HK-2 (cell line): Measurements from ENCODE around the gene ADAM8.
"Not testable (repeated sequence)": the region's sequence is repeated elsewhere in the genome, so short reads cannot be mapped to it uniquely, and the experiment has no call there.

ENCODE experiments used
- DNase-seq: peaks from one replicate; pipeline ENCODE4 v3.0.0-alpha.2; 2018; ENCODE audit not compliant: unreplicated experiment

The ADAM8 gene

DNA sequence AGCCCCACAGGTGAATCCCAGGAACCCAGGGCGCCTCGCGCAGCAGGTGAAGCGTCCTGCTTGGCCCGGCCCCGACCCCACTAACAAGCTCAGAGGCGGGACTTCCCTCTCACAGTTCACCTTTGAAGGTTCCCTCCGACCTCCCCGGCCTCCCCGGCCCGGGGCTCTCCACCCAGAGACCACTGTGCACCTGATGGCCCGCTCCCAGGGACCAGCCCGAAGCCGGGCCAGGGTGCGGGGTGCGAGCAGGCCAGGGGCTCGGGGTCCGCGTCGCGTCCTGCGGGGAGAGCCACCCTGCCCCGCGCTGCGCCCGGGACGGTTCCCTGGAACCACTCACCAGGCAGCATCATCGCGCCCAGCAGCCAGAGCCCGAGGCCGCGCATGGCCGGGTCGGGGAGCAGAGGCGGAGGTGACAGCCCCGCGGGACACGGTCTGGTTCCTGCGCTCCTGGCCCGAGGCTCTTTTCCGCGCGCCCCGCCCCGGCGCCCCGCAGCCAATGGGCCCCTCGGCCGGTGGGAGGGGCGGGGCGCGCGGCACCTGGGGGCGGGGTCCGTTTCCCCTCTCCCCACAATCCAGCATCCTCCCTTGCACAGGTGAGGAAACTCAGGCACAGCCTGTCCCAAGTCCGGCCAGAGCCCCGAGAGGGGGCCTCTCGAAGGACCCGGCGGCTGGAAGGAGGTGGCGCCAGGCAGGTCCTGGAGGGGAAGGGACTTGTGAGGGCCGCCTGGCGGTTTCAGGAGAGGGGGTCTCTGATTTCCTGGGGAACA, at the start of gene ADAM8:
Gene ADAM8 (minus strand): TSS at position 434 of the 767 bp plus-strand sequence. CDS start 51 bp downstream, at position 383.
- no peak for DNase-seq

DNA sequence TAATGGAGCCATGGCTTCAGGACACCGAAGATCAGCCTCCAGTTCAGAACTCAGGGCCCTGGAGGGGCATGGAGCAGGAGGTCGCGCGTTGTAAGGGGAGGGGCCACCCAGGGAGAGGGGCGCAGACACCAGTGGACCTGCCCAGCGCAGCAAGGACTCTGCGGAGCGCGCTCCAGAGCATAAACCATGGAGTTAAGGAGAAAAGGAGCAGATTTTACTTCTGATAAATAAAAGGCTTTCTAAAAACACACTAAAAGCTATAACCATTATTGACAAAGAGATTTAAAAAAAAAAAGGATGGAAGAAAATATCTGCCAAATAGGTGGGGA, 49.5 kb upstream of the ADAM8 start:
- no peak for DNase-seq

DNA sequence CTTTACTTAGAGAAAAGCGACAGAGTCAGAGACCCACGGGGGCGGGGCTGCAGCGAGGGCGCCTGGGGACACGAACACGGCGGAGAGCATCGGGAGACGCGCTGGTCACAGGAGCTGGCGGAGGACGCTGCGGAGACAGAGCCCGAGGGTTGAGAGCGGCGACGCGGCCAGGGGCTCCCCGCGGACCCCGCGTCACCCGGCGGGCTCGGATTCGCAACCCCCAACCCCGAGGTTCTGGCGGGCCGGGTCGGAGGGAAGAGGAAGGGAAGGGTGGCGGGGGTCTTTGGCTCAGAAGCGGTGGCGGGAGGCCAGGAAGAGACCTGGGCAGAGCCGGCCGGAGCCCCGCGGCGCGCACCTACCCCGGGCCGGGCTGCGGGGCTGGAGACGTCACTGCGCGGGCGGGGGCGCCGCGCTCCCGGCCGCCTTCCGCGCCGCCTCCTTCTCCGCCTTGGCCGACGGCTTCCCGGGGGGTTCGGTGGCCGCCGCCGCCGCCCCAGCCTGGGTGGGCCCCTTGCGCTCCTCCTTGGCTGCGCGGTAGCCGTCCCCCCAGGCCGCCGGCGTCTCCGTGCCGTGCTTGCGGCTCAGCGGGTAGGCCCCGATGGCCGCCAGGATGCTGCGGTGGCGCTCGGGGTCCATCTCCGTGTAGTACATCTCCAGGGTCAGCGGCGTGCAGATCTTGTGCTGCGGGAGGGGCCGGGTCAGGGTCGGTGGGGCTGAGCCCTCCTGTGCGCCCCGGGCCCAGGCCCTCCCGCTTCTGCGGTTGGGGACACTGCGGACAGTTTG, 49.0 kb upstream of the ADAM8 start:
- DNase-seq, result no peak

DNA sequence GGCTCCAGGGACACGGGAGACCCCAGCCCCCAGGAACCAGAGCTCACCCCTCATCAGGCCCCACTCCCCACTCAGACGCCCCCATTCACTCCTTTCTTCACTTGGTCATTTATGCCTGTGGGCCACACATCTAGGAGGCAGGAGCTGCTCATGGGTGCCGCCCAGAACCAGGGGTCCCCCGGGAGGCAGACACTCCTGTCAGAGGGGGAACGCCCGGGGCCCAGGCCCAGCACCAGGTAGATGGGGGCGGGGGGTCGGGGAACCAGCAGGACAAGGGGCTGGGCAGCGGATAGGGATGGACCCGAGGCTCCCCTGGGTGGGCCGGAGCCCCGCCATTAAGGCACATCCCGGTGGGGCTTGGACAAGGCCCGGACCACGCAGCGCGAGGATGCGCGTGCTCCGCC, 48.2 kb upstream of the ADAM8 start:
- no peak for DNase-seq

DNA sequence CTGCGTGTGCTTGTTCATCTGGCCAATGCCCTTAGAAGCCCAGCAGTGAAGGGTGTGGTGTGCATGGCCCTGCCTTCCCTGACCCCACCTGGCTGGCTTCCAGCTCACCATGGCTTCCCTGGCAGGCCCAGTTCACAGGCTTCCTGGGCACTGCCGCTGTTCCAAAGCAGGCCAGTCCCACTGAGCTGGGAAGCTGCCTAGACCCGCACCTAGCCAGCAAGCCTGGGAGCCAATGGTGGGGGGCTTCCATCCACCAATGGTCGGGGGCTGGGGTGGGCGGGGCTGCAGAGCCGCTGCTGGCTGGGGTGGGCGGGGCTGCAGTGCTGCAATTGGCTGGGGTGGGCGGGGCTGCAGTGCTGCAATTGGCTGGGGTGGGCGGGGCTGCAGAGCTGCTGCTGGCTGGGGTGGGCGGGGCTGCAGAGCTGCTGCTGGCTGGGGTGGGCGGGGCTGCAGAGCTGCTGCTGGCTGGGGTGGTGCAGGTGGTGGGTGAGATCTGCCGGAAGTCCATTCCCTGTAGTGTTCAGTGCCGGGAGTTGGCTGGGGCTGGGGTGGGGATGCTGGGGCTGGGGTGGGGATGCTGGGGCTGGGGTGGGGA, 47.6 kb upstream of the ADAM8 start:
- peak; percentile 53 for DNase-seq

DNA sequence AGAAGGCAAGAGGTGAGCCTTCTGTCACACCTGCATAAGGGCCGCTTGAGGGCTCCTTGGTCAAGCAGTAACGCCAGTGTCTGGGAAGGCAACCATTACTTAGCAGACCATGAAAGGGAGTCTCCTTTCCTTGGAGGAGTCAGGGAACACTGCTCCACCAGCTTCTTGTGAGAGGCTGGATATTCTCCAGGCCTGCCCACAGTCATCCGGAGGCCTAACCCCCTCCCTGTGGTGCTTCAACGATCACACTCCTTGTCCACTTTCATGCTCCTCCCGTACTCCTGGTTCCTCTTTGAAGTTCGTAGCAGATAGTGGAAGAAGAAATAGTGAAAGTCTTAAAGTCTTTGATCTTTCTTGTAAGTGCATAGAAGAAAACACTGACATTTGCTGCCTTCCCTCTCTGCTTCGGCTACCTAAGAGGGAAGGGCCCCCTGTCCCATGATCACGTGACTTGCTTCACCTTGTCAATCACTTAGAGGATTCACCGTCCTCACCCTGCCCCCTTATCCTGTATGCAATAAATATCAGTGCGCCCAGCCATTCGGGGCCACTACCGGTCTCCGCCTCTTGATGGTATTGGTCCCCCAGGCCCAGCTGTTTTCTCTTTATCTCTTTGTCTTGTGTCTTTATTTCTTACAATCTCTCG, 45.5 kb upstream of the ADAM8 start:
- DNase-seq, result not testable (repeated sequence)

DNA sequence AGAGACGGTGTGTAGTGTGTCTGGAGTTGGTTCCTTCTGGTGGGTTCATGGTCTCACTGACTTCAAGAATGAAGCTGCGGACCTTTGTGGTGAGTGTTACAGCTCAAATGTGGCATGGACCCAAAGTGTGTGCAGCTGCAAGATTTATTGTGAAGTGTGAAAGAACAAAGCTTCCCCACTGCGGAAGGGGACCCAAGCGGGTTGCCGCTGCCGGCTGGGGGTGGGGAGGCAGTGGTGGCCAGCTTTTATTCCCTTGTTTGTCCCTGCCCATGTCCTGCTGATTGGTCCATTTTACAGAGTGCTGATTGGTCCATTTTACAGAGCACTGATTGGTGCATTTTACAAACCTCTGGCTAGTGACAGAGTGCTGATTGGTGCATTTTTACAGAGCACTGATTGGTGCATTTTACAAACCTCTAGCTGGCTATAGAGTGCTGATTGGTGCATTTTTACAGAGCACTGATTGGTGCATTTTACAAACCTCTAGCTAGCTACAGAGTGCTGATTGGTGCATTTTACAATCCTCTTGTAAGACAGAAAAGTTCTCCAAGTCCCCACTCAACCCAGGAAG, 44.3 kb upstream of the ADAM8 start:
- not testable (repeated sequence) for DNase-seq

DNA sequence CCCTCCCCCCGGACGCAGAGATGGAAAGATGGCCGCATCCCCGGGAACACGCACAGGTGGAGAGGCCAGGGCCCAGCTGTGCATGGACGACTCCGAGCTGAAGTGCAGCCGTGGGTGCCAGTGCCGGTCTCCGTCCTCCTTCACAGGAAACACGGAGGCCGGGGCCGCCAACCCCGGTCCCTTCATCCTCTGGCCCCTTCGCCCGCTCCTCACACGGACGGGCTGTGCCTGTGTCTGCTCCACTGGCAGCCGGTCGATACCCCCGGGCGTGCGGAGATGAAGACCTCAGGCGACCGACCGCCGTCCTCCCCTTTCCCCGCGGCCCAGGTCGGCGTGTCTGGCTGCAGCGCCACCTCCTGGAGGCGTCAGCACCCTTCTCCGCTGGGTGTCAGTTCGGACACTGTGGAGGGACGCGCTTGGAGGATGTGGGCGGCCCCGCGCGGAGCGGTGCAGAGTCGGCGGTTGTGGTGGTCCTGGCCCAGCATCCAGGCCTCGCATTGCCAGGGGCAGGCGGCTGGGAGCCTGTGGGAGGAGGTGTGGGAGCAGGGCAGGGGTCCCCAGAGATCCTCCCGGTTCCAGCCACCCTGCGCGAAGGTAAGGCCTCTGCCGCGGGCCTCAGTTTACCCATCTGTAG, 41.9 kb upstream of the ADAM8 start:
- DNase-seq, result peak; percentile 85

DNA sequence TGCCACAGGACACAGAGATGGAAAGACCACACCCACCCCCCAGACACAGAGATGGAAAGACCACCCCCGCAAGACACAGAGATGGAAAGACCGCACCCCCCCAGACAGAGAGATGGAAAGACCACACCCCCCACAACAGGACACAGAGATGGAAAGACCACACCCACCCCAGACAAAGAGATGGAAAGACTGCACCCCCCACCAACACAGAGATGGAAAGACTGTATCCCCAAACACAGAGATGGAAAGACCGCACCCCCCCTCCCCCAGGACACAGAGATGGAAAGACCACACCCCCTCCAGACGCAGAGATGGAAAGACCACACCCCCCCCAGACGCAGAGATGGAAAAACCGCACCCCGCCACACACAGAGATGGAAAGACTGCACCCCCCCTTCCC, 40.1 kb upstream of the ADAM8 start:
- DNase-seq, result no peak

DNA sequence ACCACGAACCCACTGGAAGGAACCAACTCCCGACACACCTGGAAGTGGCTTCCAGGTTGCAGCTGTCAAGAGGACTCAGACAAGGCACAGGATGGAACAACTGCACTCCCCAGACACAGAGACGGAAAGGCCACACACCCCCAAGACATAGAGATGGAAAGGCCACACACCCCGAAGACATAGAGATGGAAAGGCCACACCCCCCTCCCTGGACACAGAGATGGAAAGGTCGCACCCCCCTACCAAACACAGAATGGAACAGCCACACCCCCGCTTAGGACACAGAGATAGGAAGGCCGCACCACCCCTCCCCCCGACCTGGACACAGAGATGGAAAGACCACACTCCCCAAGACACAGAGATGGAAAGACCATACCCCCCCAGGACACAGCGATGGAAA, 39.6 kb upstream of the ADAM8 start:
- no peak for DNase-seq

DNA sequence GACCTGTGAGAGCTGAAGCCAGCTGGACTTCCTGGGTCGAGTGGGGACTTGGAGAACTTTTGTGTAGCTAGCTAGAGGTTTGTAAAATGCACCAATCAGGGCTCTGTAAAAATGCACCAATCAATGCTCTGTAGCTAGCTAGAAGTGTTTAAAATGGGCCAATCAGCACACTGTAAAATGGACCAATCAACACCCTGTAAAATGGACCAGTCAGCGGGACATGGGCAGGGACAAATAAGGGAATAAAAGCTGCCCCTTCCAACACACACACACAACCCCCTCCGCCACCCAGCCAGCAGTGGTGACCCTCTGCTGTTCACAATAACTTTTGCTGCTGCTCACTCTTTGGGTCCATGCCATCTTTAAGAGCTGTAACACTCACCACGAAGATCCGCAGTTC, 39.2 kb upstream of the ADAM8 start:
- no peak for DNase-seq

DNA sequence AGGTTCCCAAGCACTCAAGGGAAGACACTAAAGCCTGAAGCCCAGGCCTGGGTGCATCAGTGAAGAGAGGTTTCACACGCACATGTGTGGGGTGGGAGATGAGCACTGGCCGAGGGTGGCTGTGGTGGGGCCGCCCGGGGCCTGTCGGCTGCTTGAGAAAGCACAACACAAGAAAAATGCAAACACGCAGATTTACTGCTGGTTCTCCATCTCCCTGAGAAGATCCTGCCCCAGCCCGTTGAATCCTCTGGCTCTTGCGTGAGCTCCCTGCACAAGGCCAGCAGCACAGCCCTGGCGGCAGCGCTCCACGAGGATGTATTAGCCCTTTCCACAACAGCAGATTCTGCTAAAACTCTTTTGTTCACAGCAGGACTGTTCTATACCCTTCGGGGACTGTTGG, 38.2 kb upstream of the ADAM8 start:
- DNase-seq, result no peak

DNA sequence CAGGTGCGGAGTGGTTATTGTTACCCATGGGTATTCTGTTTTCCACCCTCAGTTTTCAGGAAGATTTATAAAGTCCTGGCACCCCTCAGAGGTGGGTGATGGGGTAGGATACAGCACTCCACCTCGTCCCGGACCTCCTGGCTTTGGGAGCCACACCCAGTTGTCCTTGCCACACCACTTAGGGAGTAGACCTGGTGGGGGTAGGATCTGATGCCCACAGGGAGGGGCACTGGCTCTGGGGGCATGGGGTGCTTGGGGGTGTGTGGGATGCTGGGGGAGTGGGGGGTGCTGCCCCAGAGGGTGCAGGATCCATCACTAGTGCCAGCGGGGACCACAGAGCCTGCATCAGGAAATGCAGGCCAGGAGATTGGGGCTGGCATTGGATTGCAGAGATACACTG, 36.5 kb upstream of the ADAM8 start:
- no peak for DNase-seq

DNA sequence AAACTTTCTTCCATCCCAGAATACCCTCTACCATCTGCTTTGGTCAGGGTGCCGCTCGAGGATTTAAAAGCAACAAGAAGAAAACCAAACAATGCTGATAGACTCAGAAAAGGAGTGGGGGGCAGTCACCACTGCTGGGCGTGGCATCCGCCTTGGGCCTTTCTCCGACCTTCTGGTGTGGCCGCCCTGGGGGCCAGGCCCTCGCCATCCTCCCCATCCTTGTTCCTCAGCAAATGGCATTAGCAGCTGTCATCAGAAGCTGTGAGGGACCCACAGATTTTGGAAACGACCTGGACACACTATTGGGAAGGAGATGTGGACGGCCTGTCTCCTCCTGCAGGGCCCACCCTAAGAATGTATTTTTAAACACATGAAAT, 36.1 kb upstream of the ADAM8 start:
- no peak for DNase-seq

DNA sequence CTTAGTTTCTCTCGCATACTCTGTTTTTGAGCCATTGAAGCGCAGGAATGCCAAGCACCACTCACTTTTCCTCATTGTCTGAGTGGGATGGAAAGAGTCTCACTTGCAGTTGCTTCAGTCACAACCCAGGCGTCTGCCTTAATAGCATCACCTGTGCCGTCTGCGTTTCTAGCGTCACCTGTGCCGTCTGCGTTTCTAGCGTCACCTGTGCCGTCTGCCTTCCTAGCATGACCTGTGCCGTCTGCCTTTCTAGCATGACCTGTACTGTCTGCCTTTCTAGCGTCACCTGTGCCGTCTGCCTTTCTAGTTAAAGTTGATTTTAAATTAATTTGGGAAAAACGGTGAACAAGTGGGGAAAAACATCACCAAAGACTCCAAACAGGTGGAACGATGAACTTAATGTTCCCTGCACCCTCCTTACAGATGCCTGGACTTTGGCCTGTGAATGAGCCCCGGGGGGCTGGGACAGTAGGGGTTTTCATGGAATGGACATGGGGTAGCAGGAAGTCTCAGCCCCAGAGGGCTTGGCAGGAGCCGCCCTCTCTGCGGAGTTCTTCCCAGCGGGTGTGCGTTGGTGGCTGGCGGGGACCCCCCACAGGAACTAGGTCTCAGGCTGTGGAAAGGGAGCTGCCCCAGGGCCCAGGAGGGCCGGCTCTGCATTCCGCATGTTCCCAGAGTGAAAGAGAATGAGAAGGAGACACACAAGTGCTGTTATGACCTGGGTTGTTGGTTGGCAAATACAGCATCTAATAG, 35.5 kb upstream of the ADAM8 start:
- DNase-seq, result no peak

DNA sequence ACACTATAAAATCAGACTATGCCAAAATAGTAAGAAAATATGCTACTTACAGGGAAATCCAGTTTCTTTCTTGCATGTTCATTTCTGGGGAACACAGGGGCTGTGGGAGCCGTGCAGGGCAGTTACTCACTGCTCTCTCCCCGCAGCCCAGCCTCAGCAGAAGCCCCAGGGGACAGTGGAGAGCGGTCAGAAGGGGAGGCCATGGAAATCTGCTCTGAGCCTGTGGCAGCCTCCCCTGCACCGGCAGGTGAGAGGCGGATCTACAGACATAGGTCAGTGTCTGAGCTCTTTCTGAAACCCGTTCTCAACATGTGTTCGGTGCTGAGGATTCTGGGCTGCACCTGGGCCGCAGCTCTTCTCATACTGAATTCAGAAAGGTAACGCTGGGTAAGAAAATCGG, 34.9 kb upstream of the ADAM8 start:
- no peak for DNase-seq

DNA sequence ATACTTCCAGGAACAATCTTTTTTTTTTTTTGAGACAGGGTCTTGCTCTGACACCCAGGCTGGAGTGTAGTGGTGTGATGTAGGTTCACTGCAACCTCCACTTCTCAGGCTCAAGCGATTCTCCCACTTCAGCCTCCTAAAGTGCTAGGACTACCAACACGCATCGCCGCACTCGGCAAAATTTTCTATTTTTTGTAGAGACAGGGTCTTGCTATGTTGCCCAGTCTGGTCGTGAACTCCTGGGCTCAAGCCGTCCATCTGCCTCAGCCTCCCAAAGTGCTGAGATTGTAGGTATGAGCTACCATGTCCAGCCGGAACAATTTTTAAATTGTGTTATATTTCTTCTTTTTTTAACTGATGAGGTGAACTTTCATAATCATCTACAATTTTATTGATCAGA, 34.1 kb upstream of the ADAM8 start:
- DNase-seq, result no peak

DNA sequence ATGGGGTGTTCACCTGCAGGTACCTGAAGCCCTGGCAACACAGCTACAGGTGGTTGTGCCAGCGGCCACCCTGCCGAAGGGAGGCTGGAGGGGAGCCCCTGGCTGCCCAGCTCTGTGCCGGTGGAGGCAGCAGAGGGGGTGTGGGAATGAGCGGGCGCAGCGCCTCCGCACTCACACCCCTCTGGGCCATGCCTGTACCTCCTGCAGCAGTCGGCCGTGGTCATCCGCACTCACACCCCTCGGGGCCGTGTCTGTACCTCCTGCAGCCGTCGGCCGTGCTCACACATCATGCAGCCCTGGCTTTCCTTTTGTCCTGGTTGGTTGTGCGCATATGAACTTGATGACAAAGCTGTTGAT, 33.7 kb upstream of the ADAM8 start:
- DNase-seq, result no peak

DNA sequence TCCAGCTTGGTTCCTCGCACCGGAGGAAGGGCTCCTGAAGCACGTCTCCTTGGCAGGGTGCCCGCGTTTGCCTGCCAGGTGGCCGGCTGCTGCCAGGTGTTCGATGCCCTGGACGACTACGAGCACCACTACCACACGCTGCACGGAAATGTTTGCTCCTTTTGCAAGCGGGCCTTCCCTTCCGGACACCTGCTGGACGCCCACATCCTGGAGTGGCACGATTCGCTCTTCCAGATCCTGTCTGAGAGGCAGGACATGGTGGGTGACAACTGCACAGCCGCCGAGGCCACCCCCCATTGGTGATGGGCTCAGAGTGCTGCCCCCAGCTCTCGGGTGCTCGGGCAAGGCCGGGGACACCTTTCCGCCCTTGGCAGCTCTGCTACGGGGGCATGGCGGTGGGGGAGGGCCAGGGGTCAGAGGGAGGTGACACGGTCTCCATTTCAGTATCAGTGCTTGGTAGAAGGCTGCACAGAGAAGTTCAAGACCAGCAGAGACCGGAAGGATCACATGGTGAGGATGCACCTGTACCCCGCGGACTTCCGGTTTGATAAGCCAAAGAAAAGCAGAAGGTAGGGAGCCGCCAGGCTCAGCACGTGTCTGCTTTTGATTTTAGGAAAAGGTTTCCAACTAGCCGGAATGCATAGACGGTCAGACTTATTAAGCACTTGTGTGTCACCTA, 33.2 kb upstream of the ADAM8 start:
- DNase-seq, result no peak

DNA sequence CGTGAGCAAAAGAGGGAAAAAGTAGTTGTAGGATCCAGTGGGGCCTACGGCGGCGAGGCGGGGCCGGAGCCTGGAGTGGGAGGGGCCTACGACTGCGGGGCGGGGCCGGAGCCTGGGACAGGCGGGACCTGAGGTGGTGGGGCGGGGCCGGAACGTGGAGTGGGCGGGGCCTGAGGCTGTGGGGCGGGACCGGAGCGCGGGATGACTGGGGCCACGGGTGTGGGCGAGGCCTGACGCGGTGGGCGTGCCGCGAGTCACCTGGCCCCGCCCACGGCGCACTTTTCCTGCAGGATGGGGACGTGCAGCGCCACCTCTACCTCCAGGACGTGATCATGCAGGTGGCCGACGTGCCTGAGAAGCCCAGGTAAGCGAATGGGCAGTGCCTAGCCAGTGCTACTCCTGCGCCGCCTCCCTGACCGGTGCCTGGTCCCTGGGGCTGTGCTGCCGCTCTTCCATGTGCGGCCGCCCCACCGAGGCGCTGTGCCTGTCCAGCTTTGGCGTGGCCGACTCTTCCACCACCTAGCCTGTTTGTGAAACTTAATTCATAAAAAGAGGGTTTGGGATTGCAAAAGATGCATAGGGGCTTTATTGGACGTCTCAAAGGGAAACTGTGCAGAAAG, 32.5 kb upstream of the ADAM8 start:
- DNase-seq, result peak; percentile 97
